BLaER1 treated with 17β-estradiol and CSF1 and Interleukin-3, amounts not matched to agents 10 nM and 100 nM (cell line): ENCODE results near the gene LRIG3.
"Not testable (repeated sequence)": the region's sequence is repeated elsewhere in the genome, so short reads cannot be mapped to it uniquely, and the experiment has no call there.

Source experiments
- H3K27ac ChIP-seq, 11 experiments: shearing (Covaris generic); formaldehyde crosslinking; 2 replicates each; pipeline ENCODE4 v1.8.1; 2022
- H3K27me3 ChIP-seq, 11 experiments: shearing (Covaris generic); formaldehyde crosslinking; 2 replicates each; pipeline ENCODE4 v1.8.1; 2022
- H3K36me3 ChIP-seq, 11 experiments: shearing (Covaris generic); formaldehyde crosslinking; 2 replicates each; pipeline ENCODE4 v1.8.1; 2022
- H3K4me1 ChIP-seq, 10 experiments: shearing (Covaris generic); formaldehyde crosslinking; 2 replicates each; pipeline ENCODE4 v1.8.1; 2022
- H3K4me2 ChIP-seq, 11 experiments: shearing (Covaris generic); formaldehyde crosslinking; 2 replicates each; pipeline ENCODE4 v1.8.1; 2022
- H3K4me3 ChIP-seq, 10 experiments: shearing (Covaris generic); formaldehyde crosslinking; 2 replicates each; pipeline ENCODE4 v1.8.1; 2022
- H3K9ac ChIP-seq, 11 experiments: shearing (Covaris generic); formaldehyde crosslinking; 2 replicates each; pipeline ENCODE4 v1.8.1; 2022
- H3K9me3 ChIP-seq, 11 experiments: shearing (Covaris generic); formaldehyde crosslinking; replicated peaks in 1 of 11; 2 replicates each; pipeline ENCODE4 v1.8.1; 2022
- H4K20me1 ChIP-seq, 11 experiments: shearing (Covaris generic); formaldehyde crosslinking; 2 replicates each; pipeline ENCODE4 v1.8.1; 2022
- Cebpa-rat ChIP-seq, 11 experiments: shearing (Covaris generic); IDR thresholded peaks; 2 replicates each; pipeline ENCODE4 v1.8.1; 2022

Gene LRIG3

GRCh38 chr12:58860056-58860787, 60.1 kb downstream of the LRIG3 start:
- H3K9ac ChIP-seq, result no peak overlapping the region
- no peaks in the 10 kb centered on the region for H3K4me1 ChIP-seq
- H3K36me3 ChIP-seq, result no peaks in the 10 kb centered on the region
- 0 out of 22 replicates have a peak, but pooled peaks cover 0 to 4% (median 0%) of the 10 kb centered on the region in 11 experiments for H3K9me3 ChIP-seq
- H3K4me2 ChIP-seq, result no peak overlapping the region
- no peak overlapping the region for H3K27ac ChIP-seq
- H3K27me3 ChIP-seq, result no peaks in the 10 kb centered on the region
- TF ChIP-seq Cebpa-rat (IDR thresholded peaks at IDR 0.05), result no peak
- no peak overlapping the region for H3K4me3 ChIP-seq
- H4K20me1 ChIP-seq, result no peaks in the 10 kb centered on the region

DNA sequence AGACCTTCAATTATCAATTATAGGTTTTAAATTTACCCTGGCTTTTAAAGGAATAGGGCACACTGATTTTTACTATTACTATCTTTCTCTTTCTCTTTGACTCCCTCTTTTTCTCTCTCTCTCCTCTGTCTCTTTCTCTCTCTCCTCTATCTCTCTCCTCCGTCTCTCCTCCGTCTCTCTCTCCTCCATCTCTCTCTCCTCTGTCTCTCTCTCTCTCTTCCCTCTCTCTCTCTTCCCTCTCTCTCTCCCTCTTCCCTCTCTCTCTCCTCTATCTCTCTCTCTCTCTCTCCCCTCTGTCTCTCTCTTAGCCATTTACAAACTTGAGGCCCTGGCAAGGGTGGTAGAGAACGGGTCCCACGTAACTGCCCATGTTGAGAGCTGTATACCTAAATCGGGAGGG, 62.3 kb downstream of the LRIG3 start:
- Histone ChIP-seq H3K4me1 (no peaks in the 10 kb centered on the region), H3K9ac (no peak overlapping the region), H3K9me3 (0 out of 22 replicates have a peak, but pooled peaks cover 0 to 4% (median 0%) of the 10 kb centered on the region in 11 experiments), H3K4me3 (no peak overlapping the region), H4K20me1 (no peaks in the 10 kb centered on the region), H3K27me3 (no peaks in the 10 kb centered on the region), H3K36me3 (no peaks in the 10 kb centered on the region), H3K4me2 (no peak overlapping the region), H3K27ac (no peak overlapping the region)
- TF ChIP-seq Cebpa-rat (IDR thresholded peaks at IDR 0.05), result no peak

- H3K4me3 ChIP-seq, H4K20me1 ChIP-seq, H3K9me3 ChIP-seq, H3K27me3 ChIP-seq, H3K36me3 ChIP-seq, H3K9ac ChIP-seq, H3K4me2 ChIP-seq, H3K4me1 ChIP-seq, H3K27ac ChIP-seq: not testable (repeated sequence)
Measured at GRCh38 chr12:58857206-58857605, 63.1 kb downstream of the LRIG3 start.

GRCh38 chr12:58855630-58856029, 64.7 kb downstream of the LRIG3 start:
- not testable (repeated sequence) for H3K9ac ChIP-seq, H3K27me3 ChIP-seq, H3K4me3 ChIP-seq, H3K4me1 ChIP-seq, H3K36me3 ChIP-seq, H4K20me1 ChIP-seq, H3K4me2 ChIP-seq, H3K9me3 ChIP-seq, H3K27ac ChIP-seq

DNA sequence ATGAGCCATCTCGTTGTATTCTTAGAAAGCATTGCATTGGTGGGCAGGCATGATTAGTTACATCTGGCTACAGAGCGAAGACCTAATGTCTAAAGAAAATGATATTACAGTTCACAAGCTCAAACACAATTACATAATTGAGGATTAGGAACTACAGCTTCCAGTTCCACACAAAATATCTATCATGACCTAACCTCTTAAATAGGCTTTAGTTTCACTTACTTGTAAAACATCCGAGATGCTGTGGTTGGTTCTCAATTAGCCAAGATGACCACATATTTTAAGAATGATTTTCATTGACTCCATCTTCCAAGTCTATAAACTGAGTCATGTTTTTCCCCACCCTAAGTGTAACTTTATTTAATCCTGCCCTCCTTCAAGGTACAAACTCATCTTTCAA, 69.5 kb downstream of the LRIG3 start:
- Histone ChIP-seq H3K4me1 (0 out of 20 replicates have a peak, but pooled peaks cover 0 to 4% (median 0%) of the 10 kb centered on the region in 10 experiments), H3K27ac (no peak overlapping the region), H3K9me3 (no peaks in the 10 kb centered on the region), H3K9ac (no peak overlapping the region), H3K27me3 (no peaks in the 10 kb centered on the region), H3K36me3 (no peaks in the 10 kb centered on the region), H3K4me3 (no peak overlapping the region), H3K4me2 (no peak overlapping the region), H4K20me1 (no peaks in the 10 kb centered on the region)
- no peak for TF ChIP-seq Cebpa-rat (IDR thresholded peaks at IDR 0.05)

GRCh38 chr12:58847901-58848600, 72.3 kb downstream of the LRIG3 start:
- no peak overlapping the region for H3K9ac ChIP-seq
- no peak for TF ChIP-seq Cebpa-rat (IDR thresholded peaks at IDR 0.05)
- no peaks in the 10 kb centered on the region for H3K27me3 ChIP-seq
- no peaks in the 10 kb centered on the region for H4K20me1 ChIP-seq
- H3K27ac ChIP-seq, result no peak overlapping the region
- H3K4me1 ChIP-seq, result 0 out of 20 replicates have a peak, but pooled peaks cover 0 to 4% (median 0%) of the 10 kb centered on the region in 10 experiments
- H3K9me3 ChIP-seq, result no peaks in the 10 kb centered on the region
- H3K36me3 ChIP-seq, result no peaks in the 10 kb centered on the region
- no peak overlapping the region for H3K4me3 ChIP-seq
- no peak overlapping the region for H3K4me2 ChIP-seq

- Histone ChIP-seq H3K27ac (no peak overlapping the region), H3K4me2 (no peak overlapping the region), H4K20me1 (no peaks in the 10 kb centered on the region), H3K9me3 (peaks cover 0 to 23% (median 9%) of the 10 kb centered on the region in 11 experiments; a peak in 11 of 22 replicates), H3K4me1 (0 out of 20 replicates have a peak, but pooled peaks cover 0 to 4% (median 0%) of the 10 kb centered on the region in 10 experiments), H3K36me3 (no peaks in the 10 kb centered on the region), H3K27me3 (no peaks in the 10 kb centered on the region), H3K4me3 (no peak overlapping the region), H3K9ac (no peak overlapping the region)
- no peak for TF ChIP-seq Cebpa-rat (IDR thresholded peaks at IDR 0.05)
Measured at GRCh38 chr12:58844161-58844560, 76.1 kb downstream of the LRIG3 start.

DNA sequence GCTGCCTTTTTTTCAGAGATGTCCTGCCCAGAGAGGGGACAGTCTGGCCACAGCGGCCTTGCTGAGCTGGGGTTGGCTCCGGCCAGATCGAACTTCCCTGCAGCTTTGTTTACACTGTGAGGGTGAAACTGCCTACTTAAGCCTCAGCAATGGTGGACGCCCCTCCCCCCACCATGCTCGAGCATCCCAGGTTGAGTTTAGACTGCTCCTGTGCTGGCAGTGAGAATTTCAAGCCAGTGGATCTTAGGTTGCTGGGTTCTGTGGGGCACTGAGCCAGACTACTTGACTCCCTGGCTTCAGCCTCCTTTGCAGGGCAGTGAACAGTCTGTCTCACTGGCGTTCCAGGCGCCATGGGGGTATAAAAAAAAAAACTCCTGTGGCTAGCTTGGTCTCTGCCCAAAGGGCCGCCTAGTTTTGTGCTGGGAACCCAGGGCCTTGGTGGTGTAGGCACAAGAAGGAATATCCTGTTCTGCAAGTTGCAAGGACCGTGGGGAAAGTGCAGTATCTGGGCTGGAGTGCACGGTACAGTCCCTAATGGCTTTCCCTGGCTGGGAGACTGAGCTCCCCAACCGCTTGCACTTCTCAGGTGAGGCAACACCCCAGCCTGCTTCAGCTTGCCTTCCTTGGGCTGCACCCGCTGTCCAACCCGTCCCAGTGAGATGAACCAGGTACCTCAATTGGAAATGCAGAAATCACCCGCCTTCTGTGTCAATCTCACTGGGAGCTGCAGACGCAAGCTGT, 79.1 kb downstream of the LRIG3 start:
- Histone ChIP-seq H3K36me3 (no peaks in the 10 kb centered on the region), H3K9me3 (peaks cover 0 to 30% (median 11%) of the 10 kb centered on the region in 11 experiments; a peak in 12 of 22 replicates), H3K4me1 (no peaks in the 10 kb centered on the region), H3K27me3 (no peaks in the 10 kb centered on the region), H3K27ac (no peak overlapping the region), H3K9ac (no peak overlapping the region), H3K4me3 (no peak overlapping the region), H4K20me1 (no peaks in the 10 kb centered on the region), H3K4me2 (no peak overlapping the region)
- no peak for TF ChIP-seq Cebpa-rat (IDR thresholded peaks at IDR 0.05)

GRCh38 chr12:58833853-58834252, 86.5 kb downstream of the LRIG3 start:
- H3K4me1 ChIP-seq, result no peaks in the 10 kb centered on the region
- H3K9me3 ChIP-seq, result peaks cover 0 to 11% (median 0%) of the 10 kb centered on the region in 11 experiments; a peak in 4 of 22 replicates
- H3K27ac ChIP-seq, result no peak overlapping the region
- H3K4me3 ChIP-seq, result no peak overlapping the region
- H3K4me2 ChIP-seq, result no peak overlapping the region
- no peaks in the 10 kb centered on the region for H3K36me3 ChIP-seq
- TF ChIP-seq Cebpa-rat (IDR thresholded peaks at IDR 0.05), result no peak
- H3K9ac ChIP-seq, result no peak overlapping the region
- no peaks in the 10 kb centered on the region for H4K20me1 ChIP-seq
- H3K27me3 ChIP-seq, result no peaks in the 10 kb centered on the region
